C4-2B (cell line): ENCODE data around the gene MYBPHL.

Source experiments
- CTCF ChIP-seq: fragments of 450-650 bp; conservative IDR thresholded peaks from 2 replicates; pipeline ENCODE4 v1.5.1; 2017; ENCODE audit warnings: mild to moderate bottlenecking
- ZFX ChIP-seq: fragments of 450-650 bp; IDR thresholded peaks from 2 replicates; pipeline ENCODE4 v1.6.1; 2017

DNA sequence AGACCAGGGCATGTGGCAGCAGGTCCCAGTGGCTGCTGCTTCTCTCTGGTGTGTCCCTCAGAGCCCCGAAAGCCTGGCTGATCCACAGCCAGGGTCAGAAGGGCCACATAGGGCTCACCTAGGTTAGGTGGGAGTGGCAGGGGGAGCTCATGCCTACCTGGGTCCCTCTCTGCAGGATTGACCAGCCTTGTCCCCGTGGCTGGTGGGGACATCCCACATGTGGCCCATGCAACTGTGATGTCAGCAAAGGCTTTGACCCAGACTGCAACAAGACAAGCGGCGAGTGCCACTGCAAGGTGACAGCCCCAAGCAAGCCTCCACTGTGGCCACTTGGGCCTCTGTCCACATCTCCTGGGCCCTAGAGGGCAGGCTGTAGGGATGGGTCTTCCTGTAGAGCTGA is 41.8 kb downstream of the MYBPHL start:
- TF ChIP-seq CTCF = no peak
- TF ChIP-seq ZFX = no peak
